Ovary (tissue), 9 donors: ENCODE results near the gene SLC12A9. TPM values are rescaled to one million over a fixed set of nuclear protein-coding genes. Genes with fewer than 3 reads are reported as not detected.
"Not testable (repeated sequence)": the region's sequence is repeated elsewhere in the genome, so short reads cannot be mapped to it uniquely, and the experiment has no call there.

Experiments
- DNase-seq, 5 donors: peaks; one replicate each; pipeline ENCODE4 v3.0.0-alpha.2; 2019 to 2020
- H3K27ac ChIP-seq, 2 donors: fragments of 200-600 bp; one replicate each; pipeline versions ENCODE4 v1.5.1 to v1.8.0; 2019 to 2022
- H3K27me3 ChIP-seq: fragments of 200-600 bp; one replicate; pipeline ENCODE4 v1.8.0; 2022
- H3K36me3 ChIP-seq: fragments of 200-600 bp; sonication (generic); one replicate; pipeline ENCODE4 v1.5.1; 2019
- H3K4me1 ChIP-seq: one replicate; pipeline ENCODE4 v1.8.1; 2013; ENCODE audit warnings: mild to moderate bottlenecking, moderate library complexity; ENCODE audit not compliant: insufficient read depth
- H3K4me3 ChIP-seq: fragments of 200-600 bp; sonication (generic); one replicate; pipeline ENCODE4 v1.5.1; 2017
- H3K9me3 ChIP-seq, 2 donors: fragments of 200-600 bp in 1 of 2; sonication (generic) in 1 of 2; one replicate each; pipeline versions ENCODE4 v1.5.1 to v1.8.1; 2013 to 2019; ENCODE audit warnings: mild to moderate bottlenecking in 1 of 2, moderate library complexity in 1 of 2
- CTCF ChIP-seq, 3 donors: fragments of 450-650 bp in 2 of 3; fragments of 200-600 bp in 1 of 3; IDR thresholded peaks; one replicate each; pipeline versions ENCODE4 v1.5.1 to v1.8.0; 2016 to 2022; ENCODE audit warnings: antibody characterized with exemption in 3 of 3, mild to moderate bottlenecking in 1 of 3
- EP300 ChIP-seq: sonication (generic); formaldehyde crosslinking; IDR thresholded peaks from one replicate; pipeline ENCODE4 v1.6.1; 2017; ENCODE audit warnings: antibody characterized with exemption
- POLR2A ChIP-seq: fragments of 450-650 bp; IDR thresholded peaks from one replicate; pipeline ENCODE4 v1.6.1; 2017; ENCODE audit warnings: antibody characterized with exemption, mild to moderate bottlenecking, moderate library complexity
- whole genome bisulfite sequencing, 3 donors: extraction: QIAGEN DNeasy Blood & Tissue Kit in 1 of 3; methylation state at CpG; one replicate each; pipeline versions ENCODE4 v1.1.5 to v1.1.7; 2013 to 2017; 5-methylcytosine and 5-hydroxymethylcytosine counted together
- intact Hi-C, 4 donors: fragments of 100-400 bp; cut with DNase I; formaldehyde crosslinking; loops; one replicate each; pipeline versions ENCODE4 v1.11.0 to v1.15.1; 2022 to 2023
- polyA plus RNA-seq, 2 donors: library from polyadenylated mRNA; stranded (reverse); fragments of 200-250 nt in 1 of 2; fragments of 350-450 nt in 1 of 2; fragmentation: Illumina TruSeq in 1 of 2; extraction: RNeasy Lipid Tissue Mini Kit (QIAGEN cat#74804) in 1 of 2; gene quantifications; one replicate each; pipeline ENCODE4 v1.2.3, GENCODE V29; 2013 to 2014
- total RNA-seq, 7 donors: library from RNA; depleted of rRNA in 2 of 7; stranded (reverse); fragments of >200 nt in 2 of 7; fragmentation: NEBNext Ultra II Directional in 3 of 7; extraction: Animal tissue kit (Norgen Biotek cat#: 25700) in 3 of 7; gene quantifications; one replicate each; pipeline versions ENCODE4 v1.1.0 to v1.2.4, GENCODE V29; 2016 to 2023
- donor health status: DM: no; HTN: no; CAD: no; lungs with moderate emphysema.
- donor health status: DM: no; HTN: no; CAD: no.
- donor health status: Bipolar disorder and iron deficiency.
- donor health status: DM: yes; HTN: yes; CAD: no.
- donor health status: DM: no; HTN: no; CAD: no.
- donor health status: DM: yes; HTN: yes; CAD: no.

Gene SLC12A9
- total and polyA plus RNA-seq, 9 donors: 4.7 to 31.8 (median 25.2) TPM

- WGBS, 3 donors: 87 to 89% (median 88%) methylated on average over 22 of the region's 22 CpGs
Observed at GRCh38 chr7:100804681-100805431, 47.7 kb upstream of the SLC12A9 start.

GRCh38 chr7:100806276-100806675 is 46.2 kb upstream of the SLC12A9 start:
- Histone ChIP-seq H3K27me3 (no peaks in the 10 kb centered on the region), H3K36me3 (no peaks in the 10 kb centered on the region), H3K27ac (no peak overlapping the region), H3K9me3 (no peaks in the 10 kb centered on the region), H3K4me1 (peaks cover 28% of the 10 kb centered on the region), H3K4me3 (no peak overlapping the region)
- no peak for TF ChIP-seq CTCF (IDR thresholded peaks at IDR 0.05)
- TF ChIP-seq EP300: no peak
- TF ChIP-seq POLR2A: no peak
- DNase-seq: no peak
- intact Hi-C loops: loop anchor here in 1 of 4 donors (10.0 kb wide), 1 partner anchor 49 kb away; the partner anchor contains the start of gene SLC12A9
- 91 to 94% (median 91%) methylated on average over 9 of the region's 9 CpGs for WGBS, 3 donors

More at GRCh38 chr7:100804681-100805431, 47.7 kb upstream of the SLC12A9 start:
- H3K4me1 ChIP-seq: peaks cover 31% of the 10 kb centered on the region
- no peaks in the 10 kb centered on the region for H3K27me3 ChIP-seq
- intact Hi-C loops: loop anchor here in 3 of 4 donors (5.0 to 10.0 kb wide), 2 partner anchors 32 to 50 kb away; partner anchors contain the start of gene SLC12A9 (in 1 of the 3)
- no peaks in the 10 kb centered on the region for H3K9me3 ChIP-seq
- DNase-seq: peak in 2 of 5 donors; percentile 43 to 50
- peak overlapping the region in 1 of 2 donors; percentile 91 for H3K27ac ChIP-seq
- H3K36me3 ChIP-seq: no peaks in the 10 kb centered on the region
- TF ChIP-seq CTCF (IDR thresholded peaks at IDR 0.05): no peak
- no peak for TF ChIP-seq POLR2A
- no peak for TF ChIP-seq EP300
- H3K4me3 ChIP-seq: no peak overlapping the region

GRCh38 chr7:100806883-100807282 is 45.6 kb upstream of the SLC12A9 start:
- not testable (repeated sequence) for DNase-seq, H3K4me3 ChIP-seq, H3K9me3 ChIP-seq, H3K27me3 ChIP-seq, H3K27ac ChIP-seq, H3K36me3 ChIP-seq
- WGBS, 3 donors: 93 to 94% (median 93%) methylated on average over 6 of the region's 6 CpGs
- peaks cover 26% of the 10 kb centered on the region for H3K4me1 ChIP-seq
- intact Hi-C loops: loop anchor here in 1 of 4 donors (10.0 kb wide), 1 partner anchor 48 kb away; the partner anchor contains the start of gene SLC12A9

- H3K4me1 ChIP-seq: peaks cover 16% of the 10 kb centered on the region
- no peaks in the 10 kb centered on the region for H3K36me3 ChIP-seq
- H3K27me3 ChIP-seq: no peaks in the 10 kb centered on the region
- TF ChIP-seq POLR2A: no peak
- no peak for TF ChIP-seq EP300
- no peak for TF ChIP-seq CTCF (IDR thresholded peaks at IDR 0.05)
- H3K4me3 ChIP-seq: no peak overlapping the region
- peak overlapping the region in 1 of 2 donors; percentile 45 for H3K27ac ChIP-seq
- intact Hi-C loops: loop anchor here in 1 of 4 donors (10.0 kb wide), 1 partner anchor 46 kb away; the partner anchor contains the start of gene SLC12A9
- no peak for DNase-seq
- H3K9me3 ChIP-seq: no peaks in the 10 kb centered on the region
- 38 to 50% (median 45%) methylated on average over 5 of the region's 5 CpGs for WGBS, 3 donors
Observed at GRCh38 chr7:100808354-100808875, 44.1 kb upstream of the SLC12A9 start.

GRCh38 chr7:100811480-100811879 is 41.0 kb upstream of the SLC12A9 start:
- WGBS, 3 donors: 77 to 86% (median 84%) methylated on average over 6 of the region's 6 CpGs
- Histone ChIP-seq H3K27me3 (no peaks in the 10 kb centered on the region), H3K4me3 (no peak overlapping the region), H3K4me1 (peaks cover 12% of the 10 kb centered on the region), H3K9me3 (no peaks in the 10 kb centered on the region), H3K36me3 (no peaks in the 10 kb centered on the region), H3K27ac (no peak overlapping the region)
- DNase-seq: no peak
- TF ChIP-seq EP300: no peak
- TF ChIP-seq POLR2A: no peak
- no peak for TF ChIP-seq CTCF (IDR thresholded peaks at IDR 0.05)
- intact Hi-C loops: no loop called here
